ENCODE results near the gene CIB2. TPM values are rescaled to one million over a fixed set of nuclear protein-coding genes. Genes with fewer than 3 reads are reported as not detected.

Gene CIB2
- polyA plus RNA-seq, 1 donor (not counting 4 experiments of a cell fraction or from before 2014, with no cell fraction given) = 4.1 TPM

- H2AFZ ChIP-seq (ENCODE audit: control insufficient read depth, low read length) = no peak overlapping the region
- H4K20me1 ChIP-seq (ENCODE audit: control insufficient read depth, extremely low read depth, insufficient read depth, low read length) = no peaks in the 10 kb centered on the region
- no peak overlapping the region for H3K4me3 ChIP-seq (ENCODE audit: control insufficient read depth in 2 of 3, extremely low read depth in 1 of 3, insufficient read depth in 2 of 3, low read depth in 1 of 3, low read length in 3 of 3)
- H3K4me1 ChIP-seq (ENCODE audit: control insufficient read depth, extremely low read depth, insufficient read depth, low read length) = no peaks in the 10 kb centered on the region
- no peak overlapping the region for H3K4me2 ChIP-seq (ENCODE audit: control insufficient read depth, extremely low read depth, insufficient read depth, low read depth, low read length)
- TF ChIP-seq EZH2 (IDR thresholded peaks at IDR 0.05; ENCODE audit: low read length) = no peak
- TF ChIP-seq, protein P1, sequence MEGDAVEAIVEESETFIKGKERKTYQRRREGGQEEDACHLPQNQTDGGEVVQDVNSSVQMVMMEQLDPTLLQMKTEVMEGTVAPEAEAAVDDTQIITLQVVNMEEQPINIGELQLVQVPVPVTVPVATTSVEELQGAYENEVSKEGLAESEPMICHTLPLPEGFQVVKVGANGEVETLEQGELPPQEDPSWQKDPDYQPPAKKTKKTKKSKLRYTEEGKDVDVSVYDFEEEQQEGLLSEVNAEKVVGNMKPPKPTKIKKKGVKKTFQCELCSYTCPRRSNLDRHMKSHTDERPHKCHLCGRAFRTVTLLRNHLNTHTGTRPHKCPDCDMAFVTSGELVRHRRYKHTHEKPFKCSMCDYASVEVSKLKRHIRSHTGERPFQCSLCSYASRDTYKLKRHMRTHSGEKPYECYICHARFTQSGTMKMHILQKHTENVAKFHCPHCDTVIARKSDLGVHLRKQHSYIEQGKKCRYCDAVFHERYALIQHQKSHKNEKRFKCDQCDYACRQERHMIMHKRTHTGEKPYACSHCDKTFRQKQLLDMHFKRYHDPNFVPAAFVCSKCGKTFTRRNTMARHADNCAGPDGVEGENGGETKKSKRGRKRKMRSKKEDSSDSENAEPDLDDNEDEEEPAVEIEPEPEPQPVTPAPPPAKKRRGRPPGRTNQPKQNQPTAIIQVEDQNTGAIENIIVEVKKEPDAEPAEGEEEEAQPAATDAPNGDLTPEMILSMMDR (optimal IDR thresholded peaks at IDR 0.05 in 1 of 3, IDR thresholded peaks at IDR 0.05 in 1 of 3, conservative IDR thresholded peaks at IDR 0.05 in 1 of 3; ENCODE audit: extremely low read depth in 1 of 3, insufficient read depth in 2 of 3, low read length in 3 of 3) = no peak
- no peak overlapping the region for H3K27ac ChIP-seq (ENCODE audit: control insufficient read depth, insufficient read depth, low read length)
- DNase-seq (ENCODE audit: low read depth, low spot score) (no peak), FAIRE-seq (no peak)
- H3K79me2 ChIP-seq (ENCODE audit: control insufficient read depth, insufficient read depth, low read length) = no peaks in the 10 kb centered on the region
- dilution Hi-C loops (cut with MboI; ENCODE audit: extremely low pct_ligation_motif_present, low sequenced_read_pairs) = no loop called here
- no peak overlapping the region for H3K9ac ChIP-seq (ENCODE audit: control insufficient read depth, extremely low read depth, insufficient read depth, low read length)
- no peaks in the 10 kb centered on the region for H3K9me3 ChIP-seq (ENCODE audit: control insufficient read depth, low read depth, low read length)
- H3K36me3 ChIP-seq (ENCODE audit: control insufficient read depth in 2 of 2, extremely low read depth in 1 of 2, insufficient read depth in 2 of 2, low read length in 2 of 2) = no peaks in the 10 kb centered on the region
- H3K27me3 ChIP-seq (ENCODE audit: control insufficient read depth, extremely low read depth, insufficient read depth, low read length) = no peaks in the 10 kb centered on the region
- no peaks in the 10 kb centered on the region for H3K9me1 ChIP-seq (ENCODE audit: control insufficient read depth, extremely low read depth, insufficient read depth, low read length)
Observed at GRCh38 chr15:78104119-78104479, 27.1 kb downstream of the CIB2 start.

DNA sequence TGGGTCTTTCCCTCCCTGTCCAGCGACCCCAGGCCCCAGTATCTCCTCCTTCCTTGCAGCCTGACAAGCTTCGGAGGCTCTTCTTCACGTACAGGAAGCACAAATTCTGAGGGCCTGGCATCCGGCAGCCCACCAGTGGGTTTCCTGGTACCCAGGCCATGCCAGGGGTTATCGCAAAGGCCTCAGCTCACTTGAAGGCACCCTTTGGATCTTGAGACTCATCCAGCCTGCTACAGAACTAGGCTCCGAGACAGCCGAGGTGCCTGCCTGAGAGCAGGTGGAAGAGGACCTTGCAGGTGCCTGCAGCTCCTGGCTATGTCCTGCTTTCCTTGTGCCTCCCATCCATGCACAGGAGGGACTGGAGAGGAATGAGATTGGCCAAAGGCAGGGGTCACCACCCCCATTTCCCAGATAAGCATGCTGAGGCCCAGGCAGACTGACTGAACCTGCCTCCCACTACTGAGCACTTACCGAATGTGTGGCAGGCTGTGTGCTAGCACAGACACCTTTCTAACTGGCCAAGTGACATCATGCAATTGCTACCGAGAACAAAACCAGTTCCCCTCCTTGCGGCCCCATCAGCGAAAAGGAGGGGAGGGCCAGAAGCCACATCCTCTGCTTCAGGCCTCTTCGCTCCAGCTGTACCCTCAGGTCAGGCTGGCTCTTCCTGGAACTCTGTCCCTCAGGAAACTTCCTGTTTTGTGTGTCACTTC lies 27.7 kb downstream of the CIB2 start:
- no peaks in the 10 kb centered on the region for H3K36me3 ChIP-seq (ENCODE audit: control insufficient read depth in 2 of 2, extremely low read depth in 1 of 2, insufficient read depth in 2 of 2, low read length in 2 of 2)
- H3K9me3 ChIP-seq (ENCODE audit: control insufficient read depth, low read depth, low read length) = no peaks in the 10 kb centered on the region
- H4K20me1 ChIP-seq (ENCODE audit: control insufficient read depth, extremely low read depth, insufficient read depth, low read length) = no peaks in the 10 kb centered on the region
- FAIRE-seq (no peak), DNase-seq (ENCODE audit: low read depth, low spot score) (no peak)
- no peaks in the 10 kb centered on the region for H3K27me3 ChIP-seq (ENCODE audit: control insufficient read depth, extremely low read depth, insufficient read depth, low read length)
- H3K27ac ChIP-seq (ENCODE audit: control insufficient read depth, insufficient read depth, low read length) = no peak overlapping the region
- no peaks in the 10 kb centered on the region for H3K79me2 ChIP-seq (ENCODE audit: control insufficient read depth, insufficient read depth, low read length)
- no peaks in the 10 kb centered on the region for H3K9me1 ChIP-seq (ENCODE audit: control insufficient read depth, extremely low read depth, insufficient read depth, low read length)
- no peak overlapping the region for H3K9ac ChIP-seq (ENCODE audit: control insufficient read depth, extremely low read depth, insufficient read depth, low read length)
- dilution Hi-C loops (cut with MboI; ENCODE audit: extremely low pct_ligation_motif_present, low sequenced_read_pairs) = no loop called here
- H2AFZ ChIP-seq (ENCODE audit: control insufficient read depth, low read length) = no peak overlapping the region
- TF ChIP-seq EZH2 (IDR thresholded peaks at IDR 0.05; ENCODE audit: low read length) = no peak
- TF ChIP-seq, protein P1 (optimal IDR thresholded peaks at IDR 0.05 in 1 of 3, IDR thresholded peaks at IDR 0.05 in 1 of 3, conservative IDR thresholded peaks at IDR 0.05 in 1 of 3; ENCODE audit: extremely low read depth in 1 of 3, insufficient read depth in 2 of 3, low read length in 3 of 3) = no peak
- no peaks in the 10 kb centered on the region for H3K4me1 ChIP-seq (ENCODE audit: control insufficient read depth, extremely low read depth, insufficient read depth, low read length)
- no peak overlapping the region for H3K4me3 ChIP-seq (ENCODE audit: control insufficient read depth in 2 of 3, extremely low read depth in 1 of 3, insufficient read depth in 2 of 3, low read depth in 1 of 3, low read length in 3 of 3)
- H3K4me2 ChIP-seq (ENCODE audit: control insufficient read depth, extremely low read depth, insufficient read depth, low read depth, low read length) = no peak overlapping the region

Measured in keratinocyte (primary cell).